ENCODE measurements around the gene PHF20.
"Not testable (repeated sequence)": the region's sequence is repeated elsewhere in the genome, so short reads cannot be mapped to it uniquely, and the experiment has no call there.

Gene PHF20

GRCh38 chr20:35739294-35740163 is 32.3 kb upstream of the PHF20 start:
- peak; percentile 52 for DNase-seq (ENCODE audit: low spot score)

GRCh38 chr20:35741892-35742740 is 29.7 kb upstream of the PHF20 start, which contains the start of gene RBM39:
RBM39 (minus strand) TSS chr20:35742260; CDS start chr20:35740874, 1,386 bp downstream.
- DNase-seq (ENCODE audit: low spot score) = peak; percentile 100

- DNase-seq (ENCODE audit: low spot score) = peak; percentile 47
Observed at GRCh38 chr20:35742741-35743523, 28.9 kb upstream of the PHF20 start.

GRCh38 chr20:35743693-35744491 is 27.9 kb upstream of the PHF20 start:
- peak; percentile 24 for DNase-seq (ENCODE audit: low spot score)

- DNase-seq (ENCODE audit: low spot score) = not testable (repeated sequence)
Observed at GRCh38 chr20:35744492-35744841, 27.3 kb upstream of the PHF20 start.

DNA sequence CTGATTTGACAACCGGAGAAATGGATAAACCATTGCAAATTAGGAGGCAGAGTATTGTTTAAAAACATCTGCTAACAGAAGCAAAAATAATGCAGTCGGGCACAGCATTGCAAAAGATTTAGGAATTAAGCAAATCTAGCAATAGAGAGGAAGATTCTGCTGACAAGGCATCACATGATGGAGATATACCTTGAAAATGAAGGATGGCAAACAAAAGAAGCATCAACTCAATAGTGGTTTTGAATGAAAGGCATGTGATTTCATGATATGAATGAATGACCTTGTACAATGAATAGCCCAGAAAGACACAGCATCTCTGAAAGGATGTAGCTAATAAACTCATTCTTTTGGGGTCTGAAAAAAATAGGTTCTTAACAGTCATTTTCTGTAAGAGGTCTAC is 21.2 kb upstream of the PHF20 start:
- DNase-seq (ENCODE audit: low spot score) = no peak

GRCh38 chr20:35756404-35756803 is 15.4 kb upstream of the PHF20 start:
- no peak for DNase-seq (ENCODE audit: low spot score)

DNA sequence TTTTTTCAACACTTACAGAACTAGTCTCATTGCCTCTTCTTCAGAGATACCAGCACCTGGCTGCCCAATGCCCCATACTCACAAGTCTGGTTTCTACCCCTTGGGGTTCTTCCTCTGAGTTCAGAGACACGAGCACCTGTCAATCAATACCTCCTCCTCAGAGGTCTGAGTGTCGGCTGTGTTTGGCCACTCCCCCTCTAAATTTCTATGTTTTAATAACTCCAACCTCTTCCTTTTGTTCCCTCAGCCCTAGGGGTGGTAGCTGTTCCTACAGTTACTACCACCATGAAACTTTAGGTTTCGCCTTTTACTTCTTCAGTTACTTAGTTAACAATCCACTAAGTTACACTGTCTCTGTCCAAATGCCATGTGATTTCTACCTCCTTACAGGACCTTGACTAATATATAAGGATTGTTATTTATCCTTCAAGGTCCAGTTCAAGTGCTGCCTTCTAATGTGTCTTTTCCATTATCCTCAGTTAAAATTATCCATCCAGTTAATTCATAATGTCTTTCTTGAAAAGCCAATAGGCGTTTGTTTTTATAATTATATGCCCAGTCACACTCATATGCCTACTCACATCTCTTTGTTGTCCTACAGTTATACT is 14.6 kb upstream of the PHF20 start:
- no peak for DNase-seq (ENCODE audit: low spot score)

- not testable (repeated sequence) for DNase-seq (ENCODE audit: low spot score)
Observed at GRCh38 chr20:35761548-35761947, 10.3 kb upstream of the PHF20 start.

GRCh38 chr20:35762461-35762860 is 9.4 kb upstream of the PHF20 start:
- no peak for DNase-seq (ENCODE audit: low spot score)

DNA sequence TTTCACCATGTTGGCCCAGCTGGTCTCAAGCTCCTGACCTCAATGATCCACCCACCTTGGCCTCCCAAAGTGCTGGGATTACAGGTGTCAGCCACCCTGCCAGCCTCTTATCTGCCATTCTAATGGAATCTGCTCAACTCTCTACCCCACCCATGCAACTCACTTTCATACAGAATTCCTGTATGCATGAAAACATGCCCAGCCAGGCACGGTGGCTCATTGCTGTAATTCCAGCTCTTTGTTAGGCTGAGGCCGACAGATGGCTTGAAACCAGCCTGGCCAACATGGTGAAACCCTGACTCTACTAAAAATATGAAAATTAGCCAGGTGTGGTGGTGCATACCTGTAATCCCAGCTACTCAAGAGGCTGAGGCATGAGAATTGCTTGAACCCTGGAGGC is 6.9 kb upstream of the PHF20 start:
- not testable (repeated sequence) for DNase-seq (ENCODE audit: low spot score)

- no peak for DNase-seq (ENCODE audit: low spot score)
Observed at GRCh38 chr20:35766843-35767242, 5.0 kb upstream of the PHF20 start.

GRCh38 chr20:35767683-35768481 is 3.9 kb upstream of the PHF20 start:
- peak; percentile 80 for DNase-seq (ENCODE audit: low spot score)

DNA sequence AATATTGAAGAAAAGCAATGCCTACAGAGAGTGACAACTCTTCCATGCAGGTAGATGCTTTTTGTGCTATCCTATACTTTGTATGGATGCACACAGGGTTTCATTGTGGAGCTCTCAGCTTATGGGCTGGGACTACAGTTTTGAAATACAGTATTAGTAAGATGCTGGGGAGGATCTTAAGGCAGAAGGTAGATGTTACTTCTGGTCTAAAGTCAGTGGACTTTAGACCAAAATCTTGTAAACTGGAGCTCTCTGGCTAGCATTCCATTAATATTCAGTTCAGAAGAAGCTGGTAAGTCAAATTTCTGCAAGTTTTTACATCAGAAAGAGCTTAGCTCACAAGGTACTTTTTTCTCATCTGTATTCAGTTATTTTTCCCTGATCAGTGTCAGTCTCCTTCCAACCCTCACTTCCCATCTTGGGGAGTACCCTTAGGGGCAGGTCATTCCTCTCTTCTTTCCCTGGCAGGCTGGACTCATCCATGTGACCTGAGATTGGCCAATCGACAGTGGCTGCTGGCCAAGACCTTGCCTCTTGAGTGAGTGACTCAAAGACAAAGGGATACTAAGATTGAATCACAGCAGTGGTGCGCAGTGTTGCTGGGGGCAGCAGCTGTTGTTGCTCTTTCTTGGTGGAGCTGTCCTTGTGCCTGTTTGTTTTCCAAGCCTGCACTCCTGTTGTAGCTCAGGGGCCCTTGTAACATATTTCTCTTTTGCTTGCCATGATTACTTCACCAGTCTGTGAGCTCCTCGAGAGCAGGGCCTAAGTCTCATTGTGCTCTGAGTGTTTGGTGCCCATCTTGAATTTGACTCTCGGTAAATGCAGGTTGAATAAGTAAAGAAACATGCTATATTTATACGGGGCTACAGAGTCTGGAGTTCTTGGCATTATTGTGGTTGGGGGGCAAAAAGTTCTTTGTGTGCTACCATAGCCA is 2.8 kb upstream of the PHF20 start:
- DNase-seq (ENCODE audit: low spot score) = peak; percentile 58

DNA sequence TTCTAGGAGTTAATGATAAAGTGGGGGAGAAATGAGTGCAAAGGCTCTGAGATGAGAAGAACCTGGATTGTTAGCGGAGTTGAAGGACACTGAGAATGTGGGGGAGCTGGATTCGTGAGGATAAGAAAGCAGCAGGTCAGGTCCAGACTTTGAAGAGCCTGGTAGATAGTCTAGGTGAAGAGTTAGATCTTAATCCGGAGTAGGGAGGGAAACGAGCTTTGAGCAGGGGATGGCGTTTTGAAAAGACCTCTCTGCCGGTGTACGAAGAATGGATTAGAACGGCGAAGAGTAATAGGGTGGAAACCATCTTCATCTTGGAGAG is 487 bp upstream of the PHF20 start:
- DNase-seq (ENCODE audit: low spot score) = no peak

DNA sequence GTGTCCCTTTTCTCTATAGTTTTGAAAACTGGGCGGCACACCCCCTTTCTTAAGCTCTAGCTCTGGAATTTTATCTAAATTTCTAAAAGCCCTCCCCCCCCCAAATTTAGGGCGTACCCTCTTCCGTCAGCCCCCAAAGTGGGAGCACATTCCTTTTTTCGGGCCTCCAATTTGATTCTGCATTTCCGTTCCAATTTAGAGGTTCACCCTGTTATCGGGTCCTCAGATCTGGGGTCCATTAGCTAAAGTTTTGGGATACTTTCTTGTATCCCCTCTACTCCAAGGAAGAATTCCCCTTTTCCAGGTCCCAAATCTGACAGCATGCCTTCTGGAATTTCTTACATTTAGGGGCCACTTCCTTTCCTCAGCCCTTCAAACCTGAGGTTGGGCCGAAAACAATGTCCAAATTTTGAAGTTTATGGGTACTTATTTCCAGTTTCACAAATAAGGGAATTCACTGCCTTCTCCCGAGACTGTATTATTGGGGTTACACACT is 796 bp downstream of the PHF20 start:
- DNase-seq (ENCODE audit: low spot score) = no peak

DNA sequence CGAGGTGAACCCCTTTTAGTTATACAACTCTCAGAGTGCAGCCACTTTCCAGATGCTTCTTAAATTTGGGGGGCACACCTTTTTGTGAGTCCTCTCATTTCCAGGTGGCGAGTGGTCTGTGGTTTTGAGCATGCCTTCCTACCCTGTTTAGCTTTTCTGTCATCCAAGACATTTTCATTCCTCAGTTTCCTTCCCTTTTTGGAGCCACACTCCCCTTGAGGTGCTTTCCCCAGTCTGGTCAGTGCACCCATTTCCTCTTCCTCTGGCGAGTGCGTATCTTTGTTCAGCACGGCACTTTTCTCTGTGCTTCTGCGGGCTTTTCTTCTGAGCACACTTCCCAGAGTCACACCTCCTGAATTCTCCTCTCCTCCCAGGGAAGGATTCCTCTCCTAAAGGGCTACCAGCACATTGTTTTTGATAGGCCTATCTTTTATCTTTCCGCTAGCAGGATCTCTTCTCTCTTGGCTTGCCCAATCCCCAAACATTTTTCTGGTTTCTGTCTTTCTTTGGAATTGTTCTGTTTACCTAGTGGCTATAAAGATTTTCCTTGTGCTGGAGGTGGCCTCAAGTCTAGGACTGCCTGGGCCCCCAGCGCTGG is 1.4 kb downstream of the PHF20 start:
- DNase-seq (ENCODE audit: low spot score) = peak; percentile 50

GRCh38 chr20:35774391-35774790 is 2.6 kb downstream of the PHF20 start:
- DNase-seq (ENCODE audit: low spot score) = no peak

All from CD4-positive, alpha-beta T cell treated with Interleukin-2 at 100 ng/mL for 4 hours (primary cell).